ENCODE measurements around the gene FNBP1.

Gene FNBP1

DNA sequence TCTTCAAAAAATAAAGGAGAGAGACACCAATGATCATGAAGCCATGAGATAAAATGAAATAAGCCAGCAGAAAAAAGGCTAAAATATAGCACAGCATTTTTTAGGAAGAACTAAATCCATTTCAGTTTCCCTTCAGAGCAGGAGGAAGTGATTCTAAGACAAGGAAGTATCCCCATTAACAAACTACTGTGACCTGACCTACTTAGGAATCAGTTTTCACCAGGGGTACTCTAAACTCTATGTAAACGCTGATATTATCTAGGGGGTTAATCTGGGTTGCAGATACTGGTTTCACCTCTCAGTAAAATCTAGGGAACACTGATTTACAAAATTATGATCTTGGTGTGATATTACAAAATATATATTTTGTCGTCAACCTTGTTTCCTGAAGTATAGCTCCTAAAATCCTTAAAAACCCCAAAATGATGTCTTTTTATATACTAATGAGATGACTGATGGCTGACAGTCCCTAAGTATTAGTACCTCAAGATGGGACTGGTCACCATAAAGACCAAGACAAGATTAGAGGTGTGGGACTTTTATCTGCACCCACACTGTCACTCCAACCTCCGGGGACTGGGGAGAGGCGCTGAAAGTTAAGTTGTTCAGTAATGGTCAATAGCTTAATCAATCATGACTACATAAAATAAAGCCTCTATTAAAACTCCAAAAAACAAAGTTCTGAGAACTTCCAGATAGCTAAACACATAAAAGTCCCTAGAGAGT lies 2.9 kb upstream of the FNBP1 start:
- DNase-seq (ENCODE audit: low spot score), result no peak

DNA sequence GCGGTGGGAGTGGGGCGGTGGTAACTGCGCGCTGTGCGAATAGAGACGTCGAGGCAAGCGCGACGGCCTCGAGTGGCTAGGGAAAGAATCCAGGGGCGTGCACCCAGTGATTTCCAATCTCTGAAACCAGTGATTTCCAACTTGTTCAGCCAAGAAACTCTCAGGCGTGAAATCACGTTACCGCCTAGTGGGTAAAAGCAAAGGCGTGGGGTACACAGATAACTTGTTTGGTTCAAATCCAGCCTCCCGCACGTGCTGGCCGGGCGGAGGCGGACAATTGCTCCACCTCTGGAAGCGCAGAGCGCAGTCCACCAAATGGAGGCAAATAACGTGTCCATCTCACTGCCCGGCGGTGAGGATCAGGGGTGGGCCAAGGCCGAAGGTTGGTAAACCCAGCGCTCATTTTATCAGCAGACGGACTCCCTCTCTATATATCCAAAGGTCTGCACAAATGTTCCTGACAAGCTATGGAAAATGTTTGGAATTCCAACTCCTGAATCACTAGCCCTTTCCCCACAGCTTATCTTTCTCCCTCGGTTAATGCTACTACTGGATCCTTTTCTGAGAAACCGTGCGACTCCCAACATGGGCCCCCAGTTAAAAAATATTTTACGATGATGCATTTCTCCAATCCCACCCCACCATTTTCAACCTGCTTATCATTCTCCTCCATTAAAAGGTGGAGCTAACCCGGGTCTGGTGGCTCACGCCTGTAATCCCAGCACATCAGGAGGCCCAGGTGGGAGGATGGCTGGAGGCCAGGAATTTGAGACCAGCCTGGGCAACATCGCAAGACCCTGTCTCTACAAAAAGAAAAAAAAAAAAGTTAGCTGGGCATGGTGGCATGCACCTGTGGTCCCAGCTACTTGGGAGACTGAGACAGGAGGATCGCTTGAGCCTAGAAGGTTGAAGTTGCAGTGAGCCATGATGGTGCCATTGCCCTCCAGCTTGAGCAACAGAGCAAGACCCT lies 950 bp upstream of the FNBP1 start:
- DNase-seq (ENCODE audit: low spot score), result no peak

DNA sequence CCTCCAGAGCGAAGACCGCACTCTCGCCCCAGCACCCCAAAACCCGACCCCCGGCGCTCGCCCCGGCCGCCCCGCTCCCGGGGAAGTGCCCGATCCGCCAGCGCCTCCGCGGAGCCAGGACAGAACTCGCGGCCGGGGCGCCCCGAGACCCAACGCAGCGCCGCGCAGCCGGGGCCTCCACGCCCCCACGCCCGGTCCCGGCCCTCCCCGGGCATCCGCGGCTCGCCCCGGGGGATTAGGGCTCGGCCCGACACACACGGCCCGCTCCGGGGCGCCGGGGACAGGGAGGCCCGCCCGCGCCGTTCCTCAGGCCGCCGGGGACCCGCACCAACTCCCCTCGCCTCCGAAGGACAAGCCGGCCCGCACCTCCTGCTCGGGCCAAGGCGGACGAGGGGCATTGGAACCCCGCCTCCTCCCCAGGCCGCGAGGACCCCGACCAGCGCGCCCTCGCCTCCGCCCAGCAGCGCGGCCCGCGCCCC lies 544 bp downstream of the FNBP1 start:
- no peak for DNase-seq (ENCODE audit: low spot score)

DNA sequence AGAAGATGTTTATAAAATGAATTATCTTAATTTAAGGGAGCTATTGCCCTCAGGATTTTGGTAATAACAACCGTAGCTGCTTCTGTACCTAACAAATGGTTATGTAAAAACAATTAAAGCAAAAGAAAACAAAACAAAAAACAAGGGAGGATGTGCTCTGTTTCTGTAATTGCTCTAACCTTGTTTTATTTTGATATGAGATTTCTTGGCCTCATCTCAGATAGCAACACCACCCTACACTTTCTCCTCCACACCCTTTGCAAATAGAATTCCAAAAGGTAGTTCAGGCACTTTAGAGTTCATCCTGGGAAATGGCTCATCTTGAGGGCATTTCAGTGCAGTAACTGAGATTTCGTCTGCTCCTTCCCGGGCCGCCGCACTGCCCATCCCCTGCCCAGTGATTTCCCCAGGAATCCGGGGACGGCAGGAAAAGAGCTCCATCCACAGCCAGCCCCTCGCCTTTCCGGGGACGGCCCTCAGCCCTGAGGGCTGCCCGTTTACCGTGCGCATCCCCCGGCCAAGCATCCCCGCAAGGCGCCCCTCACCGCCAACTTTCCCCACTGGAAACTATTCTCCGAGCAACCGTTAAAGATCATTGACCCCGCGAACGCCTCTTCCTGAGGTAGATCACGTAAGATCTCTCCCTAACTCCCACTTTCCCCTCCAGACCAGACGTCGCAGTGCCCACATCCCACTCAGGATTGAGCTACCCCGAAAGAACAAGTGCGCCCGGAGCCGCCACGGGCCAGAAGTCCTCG lies 1.2 kb downstream of the FNBP1 start:
- peak; percentile 38 for DNase-seq (ENCODE audit: low spot score)

DNA sequence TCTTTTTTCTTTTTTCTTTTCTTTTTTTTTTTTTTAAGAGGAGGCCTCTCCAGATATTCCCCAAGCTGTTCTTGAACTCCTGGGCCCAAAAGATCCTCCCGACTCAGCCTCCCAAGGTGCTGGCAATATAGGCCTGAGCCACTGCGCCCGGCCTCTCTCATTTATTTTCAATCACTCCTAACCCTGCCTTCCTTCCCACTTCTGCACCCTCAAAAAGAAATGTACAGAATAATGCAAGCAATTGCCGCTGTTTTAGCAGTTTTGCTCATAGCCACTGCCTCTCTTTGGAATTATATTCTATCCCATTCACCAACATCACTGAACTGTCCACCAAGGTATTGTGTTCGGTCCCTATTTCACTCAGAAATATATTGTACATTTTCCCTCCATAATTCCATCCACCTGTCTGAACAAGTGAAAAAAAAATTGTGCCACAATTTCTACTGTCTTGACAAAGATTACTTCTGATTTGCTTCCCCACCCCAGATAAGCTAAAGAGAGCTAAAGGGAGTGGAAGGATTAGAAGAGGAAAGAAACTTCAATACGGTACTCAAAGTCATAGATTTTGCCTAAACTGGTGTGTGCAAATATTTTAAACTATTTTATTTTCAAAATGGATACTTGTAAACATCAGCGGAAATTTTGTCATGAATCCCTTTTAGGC lies 1.9 kb downstream of the FNBP1 start:
- no peak for DNase-seq (ENCODE audit: low spot score)

DNA sequence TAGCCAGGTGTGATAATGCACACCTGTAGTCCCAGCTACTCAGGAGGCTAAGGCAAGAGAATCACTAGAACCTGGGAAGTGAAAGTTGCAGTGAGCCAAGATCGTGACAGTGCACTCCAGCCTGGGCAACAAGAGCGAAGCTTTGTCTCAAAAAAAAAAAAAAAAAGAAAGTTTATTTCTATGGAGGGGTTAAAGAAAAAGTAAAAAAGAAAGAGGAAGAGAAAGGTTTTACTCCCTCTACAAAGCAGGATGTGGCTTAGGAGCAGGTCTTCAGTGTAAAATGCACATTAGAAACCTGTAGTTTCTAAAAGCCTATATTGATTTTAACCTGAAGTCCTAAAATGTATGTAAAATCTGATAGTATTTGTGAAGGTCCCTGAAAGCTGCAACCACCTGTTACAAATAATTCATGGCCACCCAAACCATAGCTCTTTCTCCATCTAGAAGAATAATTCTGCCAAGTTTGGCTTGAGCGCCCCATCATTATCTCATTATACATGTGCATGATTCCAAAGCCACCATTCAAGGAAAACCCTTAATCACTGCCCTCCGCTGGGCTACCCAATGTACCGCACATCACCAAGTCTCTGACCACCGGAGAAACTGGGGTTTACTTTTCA lies 3.4 kb downstream of the FNBP1 start:
- DNase-seq (ENCODE audit: low spot score), result no peak

DNA sequence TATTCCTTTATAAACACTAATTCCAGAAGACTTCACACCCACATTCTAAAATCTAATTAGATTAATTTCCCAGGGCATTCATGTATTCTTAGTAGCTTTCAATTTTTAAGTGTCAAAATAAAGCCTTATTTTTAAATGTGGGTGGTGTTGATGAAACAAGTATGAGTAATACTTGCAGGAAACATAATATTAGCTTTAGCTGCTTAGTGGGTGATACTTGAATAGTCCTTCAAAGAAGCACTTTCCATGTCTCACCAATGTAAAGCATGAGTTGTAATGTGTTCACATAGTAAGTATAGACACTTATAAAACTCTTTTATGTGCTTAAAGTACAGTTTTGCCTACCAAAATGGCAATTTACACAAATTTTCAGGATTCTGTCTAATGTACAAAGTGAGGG lies 6.9 kb downstream of the FNBP1 start:
- DNase-seq (ENCODE audit: low spot score), result no peak

DNA sequence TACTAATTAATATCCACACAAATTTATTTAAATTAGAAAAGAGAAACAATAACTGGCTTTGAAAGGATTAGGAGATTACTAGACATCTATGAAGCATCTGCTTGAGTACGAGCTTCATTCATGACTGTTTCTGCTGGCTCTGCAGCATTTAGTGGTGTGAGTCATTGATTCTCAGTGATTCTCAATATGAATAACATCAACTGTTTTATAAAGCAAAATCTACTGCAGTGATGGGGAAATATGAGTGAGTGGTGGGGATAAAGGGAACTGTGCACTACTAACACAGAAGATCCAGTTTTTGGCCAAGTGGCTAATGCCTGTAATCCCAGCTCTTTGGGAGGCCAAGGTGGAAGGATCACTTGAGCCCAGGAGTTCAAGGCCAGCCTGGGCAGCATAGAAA lies 8.4 kb downstream of the FNBP1 start:
- DNase-seq (ENCODE audit: low spot score), result no peak

DNA sequence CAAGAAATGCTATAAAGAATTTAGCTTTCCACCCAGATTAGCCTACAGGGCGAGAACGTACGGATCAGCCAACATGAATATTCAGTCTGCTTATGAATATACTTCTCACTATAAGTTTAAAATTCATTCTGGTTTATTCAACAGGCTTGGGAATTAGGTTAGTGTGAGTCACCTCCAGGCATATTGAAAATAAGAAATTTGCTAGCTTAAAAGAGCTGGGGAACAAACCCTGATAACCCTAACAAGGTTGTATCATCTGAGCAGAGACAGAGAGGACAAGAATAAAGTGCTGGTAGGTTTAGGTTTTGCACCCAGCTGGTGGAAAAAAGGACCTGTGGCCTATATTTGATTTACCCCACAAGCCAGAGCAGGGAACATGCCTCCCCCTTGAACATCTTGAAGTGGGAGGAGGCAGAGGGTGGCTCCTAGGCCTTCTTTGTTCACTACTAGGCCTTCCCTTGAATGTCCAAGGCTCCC lies 12.3 kb downstream of the FNBP1 start:
- DNase-seq (ENCODE audit: low spot score), result no peak

DNA sequence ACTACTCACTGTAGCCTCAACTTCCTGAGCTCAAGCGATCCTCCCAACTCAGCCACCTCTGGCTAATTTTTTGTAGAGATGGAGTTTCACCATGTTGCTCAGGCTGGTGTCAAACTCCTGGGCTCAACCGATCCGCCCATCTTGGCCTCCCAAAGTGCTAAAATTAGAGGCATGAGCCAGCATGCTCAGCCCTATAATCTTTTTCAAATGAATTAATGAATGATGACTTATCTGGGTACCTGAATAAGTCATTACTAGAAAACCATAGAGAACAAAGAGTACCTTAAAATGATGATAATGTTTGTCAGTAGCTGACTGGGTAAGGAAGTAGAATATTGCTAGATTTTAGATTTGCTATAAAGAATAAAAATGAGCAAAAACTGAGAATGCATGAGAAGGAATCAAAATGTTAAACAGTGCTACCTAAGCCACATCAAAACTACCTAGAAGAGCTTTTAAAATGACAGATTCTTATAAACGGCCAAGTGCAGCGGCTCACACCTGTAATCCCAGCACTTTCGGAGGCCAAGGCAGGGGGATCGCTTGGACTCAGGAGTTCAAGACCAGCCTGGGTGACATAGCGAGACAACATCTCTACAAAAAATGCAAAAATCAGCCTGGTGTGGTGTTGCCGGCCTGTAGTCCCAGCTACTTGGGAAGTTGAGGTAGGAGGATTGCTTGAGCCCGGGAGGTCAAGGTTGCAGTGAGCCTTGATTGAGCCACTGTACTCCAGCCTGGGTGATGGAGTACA lies 13.6 kb downstream of the FNBP1 start:
- DNase-seq (ENCODE audit: low spot score), result no peak

DNA sequence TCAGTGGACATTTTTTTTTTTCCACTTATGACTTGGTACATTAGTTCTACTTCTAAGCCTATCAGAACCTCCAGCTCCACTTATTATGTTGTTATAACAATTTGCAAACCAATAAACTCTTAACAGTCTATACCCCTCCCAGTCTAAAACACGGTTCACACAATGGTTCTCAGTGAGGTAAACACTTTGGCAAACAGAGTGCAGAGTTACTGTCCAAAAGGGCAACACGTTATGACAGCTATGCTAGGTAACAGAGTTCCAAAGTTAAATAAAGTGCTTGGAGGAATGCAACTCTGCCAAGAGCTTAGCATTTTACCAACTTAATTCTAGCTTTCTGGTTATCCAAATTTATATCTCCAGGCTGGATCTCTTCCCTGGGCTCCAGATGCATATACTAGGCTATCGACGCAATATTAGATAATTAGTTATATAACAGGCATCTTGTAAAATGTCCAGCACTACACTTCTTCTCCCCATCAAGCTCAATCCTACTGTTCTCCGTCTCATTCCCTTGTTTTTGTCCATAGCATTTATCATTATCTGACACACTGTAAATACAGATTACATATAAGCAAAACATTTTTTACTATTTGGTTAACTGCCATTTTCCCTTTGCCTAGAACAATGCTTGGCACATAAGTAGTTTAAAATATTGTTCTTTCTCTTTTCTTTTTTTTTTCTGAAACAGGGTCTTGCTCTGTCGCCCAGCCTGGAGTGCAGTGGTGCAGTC lies 14.3 kb downstream of the FNBP1 start:
- DNase-seq (ENCODE audit: low spot score), result no peak

DNA sequence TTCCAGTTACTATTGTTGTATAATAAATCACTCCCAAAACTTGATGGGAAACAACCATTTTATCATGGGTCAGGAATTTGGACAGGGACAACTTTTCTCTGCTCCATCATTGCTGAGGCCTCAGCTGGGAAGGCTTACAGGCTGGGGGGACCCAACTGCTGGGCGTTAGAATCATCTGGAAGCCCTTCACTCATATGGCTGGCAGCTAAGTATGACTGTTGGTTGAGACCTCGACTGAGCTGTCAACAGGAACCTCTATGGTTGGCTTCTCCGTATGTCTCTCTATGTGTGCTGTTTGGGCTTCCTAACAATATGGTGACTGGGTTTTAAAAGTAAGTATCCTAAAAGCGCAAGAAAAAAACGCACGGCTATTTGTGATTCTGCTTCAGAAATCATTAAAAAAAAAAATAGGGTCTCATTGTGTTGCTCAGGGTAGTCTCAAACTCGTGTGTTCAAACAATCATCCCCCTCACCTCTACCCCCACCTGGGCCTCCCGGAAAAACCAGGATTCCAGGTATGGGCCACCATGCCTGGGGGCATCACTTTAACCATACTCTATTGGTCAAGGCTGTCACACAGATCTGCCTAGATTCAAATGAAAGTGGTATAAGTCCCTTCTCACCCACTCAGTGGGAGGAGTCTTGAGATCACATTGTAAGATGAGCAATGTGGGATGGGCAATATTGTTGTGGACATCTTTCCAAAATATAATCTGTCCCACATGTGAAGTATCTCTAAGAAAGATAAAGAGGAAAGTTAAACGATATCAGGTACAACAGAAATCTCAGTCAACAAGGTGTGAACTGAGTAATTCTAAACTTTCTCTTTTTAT lies 15.2 kb downstream of the FNBP1 start:
- no peak for DNase-seq (ENCODE audit: low spot score)

DNA sequence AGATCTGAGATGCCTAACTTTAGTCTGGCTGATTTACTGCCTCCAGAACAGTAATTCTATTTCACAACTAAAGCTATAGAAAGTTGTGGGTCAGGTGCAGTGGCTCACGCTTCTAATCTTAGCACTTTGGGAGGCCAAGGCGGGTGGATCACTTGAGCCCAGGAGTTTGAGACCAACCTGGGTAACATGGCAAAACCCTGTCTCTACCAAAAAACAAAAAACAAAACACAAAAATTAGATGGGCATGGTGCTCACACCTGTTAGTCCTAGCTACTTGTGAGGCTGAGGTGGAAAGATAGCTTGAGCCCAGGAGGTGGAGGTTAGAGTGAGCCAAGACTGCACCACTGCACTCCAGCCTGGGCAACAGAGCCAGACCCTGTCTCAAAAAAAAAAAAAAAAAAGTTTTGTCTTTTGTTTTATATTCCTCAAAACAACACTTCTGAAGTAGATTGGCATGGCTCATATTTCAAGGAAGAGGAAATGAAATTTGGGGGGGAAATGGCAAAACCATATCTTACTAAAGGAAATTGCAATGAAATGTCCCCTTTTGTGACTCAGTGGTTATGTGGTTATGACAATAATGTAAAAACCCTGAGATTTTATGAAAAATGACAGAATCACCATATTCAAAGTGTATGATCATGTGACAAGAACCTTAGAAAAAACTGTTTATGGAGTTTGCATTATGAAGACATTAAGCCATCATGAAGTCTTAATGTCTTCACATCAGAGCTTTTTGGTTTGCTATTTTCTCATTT lies 16.2 kb downstream of the FNBP1 start:
- DNase-seq (ENCODE audit: low spot score), result no peak

DNA sequence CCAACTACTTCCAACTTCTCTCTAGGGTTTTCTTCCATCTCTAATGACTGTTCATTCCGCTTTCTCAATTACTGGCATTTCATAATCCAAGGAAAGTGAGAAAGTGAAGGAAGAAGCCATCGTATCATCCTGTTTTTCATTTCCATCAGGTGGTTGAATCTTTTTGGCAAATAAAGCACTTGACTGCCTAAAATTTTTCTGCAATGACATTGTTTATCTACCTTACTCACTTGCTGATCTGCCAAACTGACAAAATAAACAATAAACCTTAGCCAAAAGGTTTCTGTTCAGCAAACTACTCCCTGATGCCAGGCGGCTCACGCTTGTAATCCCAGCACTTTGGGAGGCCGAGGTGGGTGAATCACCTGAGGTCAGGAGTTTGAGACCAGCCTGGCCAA lies 18.4 kb downstream of the FNBP1 start:
- DNase-seq (ENCODE audit: low spot score), result peak; percentile 12

DNA sequence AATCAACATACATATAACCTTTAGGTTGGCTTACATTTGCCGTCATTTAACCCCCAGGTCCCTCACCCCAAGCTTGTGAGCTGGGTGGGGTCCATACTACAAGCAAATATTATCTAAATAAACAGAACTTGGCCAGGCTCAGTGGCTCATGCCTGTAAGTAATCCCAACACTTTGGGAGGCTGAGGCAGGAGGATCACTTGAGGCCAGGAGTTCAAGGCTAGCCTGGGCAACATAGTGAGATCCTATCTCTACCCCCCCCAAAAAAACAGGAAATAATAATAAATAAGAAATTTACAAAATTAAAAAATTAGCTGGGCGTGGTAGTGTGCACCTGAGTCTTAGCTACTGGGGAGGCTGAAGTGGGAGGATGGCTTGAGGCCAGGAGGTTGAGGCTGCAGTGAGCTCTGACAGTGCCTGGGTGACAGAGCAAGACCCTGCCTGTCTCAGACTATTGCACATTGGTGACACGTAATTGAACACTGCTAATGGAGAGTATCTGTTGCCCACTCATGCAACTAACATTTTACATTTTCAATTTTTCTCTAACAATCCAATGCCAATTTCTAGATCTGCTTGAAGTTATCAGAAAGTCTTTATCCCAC lies 18.9 kb downstream of the FNBP1 start:
- no peak for DNase-seq (ENCODE audit: low spot score)

DNA sequence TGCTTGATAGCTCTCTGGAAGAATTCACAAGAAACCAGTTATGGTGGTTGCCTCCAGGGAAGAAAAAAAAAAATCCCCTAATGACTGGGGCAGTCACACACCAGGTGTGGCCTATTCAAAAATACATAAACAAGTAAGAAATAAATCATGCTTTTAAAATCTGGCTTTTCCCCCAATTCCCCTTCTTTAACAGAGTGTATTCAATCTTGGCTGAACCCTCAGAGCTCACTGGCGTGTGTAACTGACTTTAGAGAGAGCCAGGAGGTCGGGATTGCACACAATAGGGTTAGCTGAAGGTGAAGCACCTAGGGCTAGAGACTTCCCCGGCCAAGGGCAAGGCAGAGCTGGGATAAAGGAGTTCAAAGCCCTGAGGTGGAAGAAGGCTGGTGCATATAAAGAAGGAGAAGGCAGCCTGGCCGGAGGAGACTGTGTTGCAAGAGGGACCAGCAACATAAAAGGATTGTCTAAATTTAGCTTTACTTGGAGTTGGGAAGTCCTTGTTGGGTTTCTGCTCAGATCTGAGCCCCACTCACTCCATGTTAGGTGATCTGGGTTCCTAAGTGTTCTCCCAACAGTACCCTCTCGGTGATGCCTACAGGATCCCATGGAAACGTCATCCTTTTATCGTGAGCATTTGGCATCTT lies 19.7 kb downstream of the FNBP1 start:
- no peak for DNase-seq (ENCODE audit: low spot score)

DNA sequence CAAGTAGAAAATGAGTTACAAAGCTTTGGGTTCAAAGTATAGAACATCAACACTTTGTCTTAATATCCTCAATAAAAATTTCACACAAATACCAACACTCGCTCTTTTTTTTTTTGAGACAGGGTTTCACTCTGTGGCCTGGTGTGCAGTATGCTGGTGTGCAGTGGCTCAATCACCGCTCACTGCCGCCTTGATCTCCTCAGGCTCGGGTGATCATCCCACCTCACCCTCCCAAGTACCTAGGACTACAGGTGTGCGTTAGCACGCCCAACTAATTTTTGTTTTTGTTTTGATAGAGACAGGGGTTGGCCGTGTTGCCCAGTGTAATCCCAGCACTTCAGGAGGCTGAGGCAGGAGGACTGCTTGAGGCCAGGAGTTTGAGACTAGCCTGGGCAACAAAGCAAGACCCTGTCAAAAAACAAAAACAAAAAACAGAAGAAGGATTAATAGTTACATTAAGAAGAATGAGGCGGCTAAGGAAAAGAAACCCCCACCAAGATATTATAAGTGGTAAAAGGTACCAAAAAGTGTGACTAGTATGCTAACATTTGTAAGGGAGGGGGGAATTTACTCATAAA lies 20.3 kb downstream of the FNBP1 start:
- no peak for DNase-seq (ENCODE audit: low spot score)
